ENCODE measurements around the gene AUNIP.
A peak's percentile ranks its signal among the peaks of the same experiment; 100 is the strongest.

DNA sequence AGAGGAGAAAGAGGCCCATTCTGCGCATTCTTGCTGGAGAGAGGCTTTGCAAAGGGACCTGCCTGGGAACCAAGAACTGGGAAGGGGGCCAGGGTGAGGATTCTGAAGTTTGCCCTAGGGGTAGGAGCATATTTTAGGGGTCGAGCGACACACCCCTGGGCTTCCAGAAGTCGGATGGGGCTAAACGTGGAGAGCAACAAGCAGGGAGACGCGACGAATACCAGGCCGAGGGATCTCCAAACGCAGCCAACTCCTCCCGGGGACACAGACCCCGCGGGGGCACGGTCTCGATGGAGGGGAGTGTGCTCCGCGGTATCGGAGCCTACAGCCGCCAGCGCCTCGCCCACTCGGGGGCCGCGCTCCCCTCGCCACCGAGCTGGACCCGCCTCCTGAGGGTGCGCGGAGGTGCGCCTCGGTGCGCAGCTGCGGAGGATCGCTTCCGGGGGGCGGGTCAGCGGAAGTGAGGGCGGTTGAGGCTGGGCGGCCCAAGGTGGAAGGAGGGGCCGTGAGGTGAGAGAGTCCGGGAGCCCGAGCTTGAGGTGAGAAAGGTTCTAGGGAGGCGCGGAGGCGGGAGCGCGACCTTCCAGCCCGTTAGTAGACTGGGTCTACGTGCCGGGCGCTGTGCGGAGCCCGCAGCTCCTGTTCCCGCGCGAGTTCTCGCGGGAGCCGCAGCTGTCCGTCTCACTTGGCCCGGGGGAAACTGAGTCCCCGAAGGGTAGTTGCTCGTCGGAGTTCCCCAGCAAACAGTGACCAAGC is 39.6 kb downstream of the AUNIP start, which contains the start of gene MTFR1L:
- TF ChIP-seq, protein P1, sequence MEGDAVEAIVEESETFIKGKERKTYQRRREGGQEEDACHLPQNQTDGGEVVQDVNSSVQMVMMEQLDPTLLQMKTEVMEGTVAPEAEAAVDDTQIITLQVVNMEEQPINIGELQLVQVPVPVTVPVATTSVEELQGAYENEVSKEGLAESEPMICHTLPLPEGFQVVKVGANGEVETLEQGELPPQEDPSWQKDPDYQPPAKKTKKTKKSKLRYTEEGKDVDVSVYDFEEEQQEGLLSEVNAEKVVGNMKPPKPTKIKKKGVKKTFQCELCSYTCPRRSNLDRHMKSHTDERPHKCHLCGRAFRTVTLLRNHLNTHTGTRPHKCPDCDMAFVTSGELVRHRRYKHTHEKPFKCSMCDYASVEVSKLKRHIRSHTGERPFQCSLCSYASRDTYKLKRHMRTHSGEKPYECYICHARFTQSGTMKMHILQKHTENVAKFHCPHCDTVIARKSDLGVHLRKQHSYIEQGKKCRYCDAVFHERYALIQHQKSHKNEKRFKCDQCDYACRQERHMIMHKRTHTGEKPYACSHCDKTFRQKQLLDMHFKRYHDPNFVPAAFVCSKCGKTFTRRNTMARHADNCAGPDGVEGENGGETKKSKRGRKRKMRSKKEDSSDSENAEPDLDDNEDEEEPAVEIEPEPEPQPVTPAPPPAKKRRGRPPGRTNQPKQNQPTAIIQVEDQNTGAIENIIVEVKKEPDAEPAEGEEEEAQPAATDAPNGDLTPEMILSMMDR (IDR thresholded peaks at IDR 0.05): no peak
- peak in 1 of 2 donors; percentile 60 for TF ChIP-seq POLR2A (IDR thresholded peaks at IDR 0.05)

Measured in lower leg skin (tissue), 3 donors.